ENCODE data around the gene BEAN1.

Gene BEAN1, protein sequence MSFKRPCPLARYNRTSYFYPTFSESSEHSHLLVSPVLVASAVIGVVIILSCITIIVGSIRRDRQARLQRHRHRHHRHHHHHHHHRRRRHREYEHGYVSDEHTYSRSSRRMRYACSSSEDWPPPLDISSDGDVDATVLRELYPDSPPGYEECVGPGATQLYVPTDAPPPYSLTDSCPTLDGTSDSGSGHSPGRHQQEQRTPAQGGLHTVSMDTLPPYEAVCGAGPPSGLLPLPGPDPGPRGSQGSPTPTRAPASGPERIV
- 0 reads per million in 3 experiments for total RNA-seq

DNA sequence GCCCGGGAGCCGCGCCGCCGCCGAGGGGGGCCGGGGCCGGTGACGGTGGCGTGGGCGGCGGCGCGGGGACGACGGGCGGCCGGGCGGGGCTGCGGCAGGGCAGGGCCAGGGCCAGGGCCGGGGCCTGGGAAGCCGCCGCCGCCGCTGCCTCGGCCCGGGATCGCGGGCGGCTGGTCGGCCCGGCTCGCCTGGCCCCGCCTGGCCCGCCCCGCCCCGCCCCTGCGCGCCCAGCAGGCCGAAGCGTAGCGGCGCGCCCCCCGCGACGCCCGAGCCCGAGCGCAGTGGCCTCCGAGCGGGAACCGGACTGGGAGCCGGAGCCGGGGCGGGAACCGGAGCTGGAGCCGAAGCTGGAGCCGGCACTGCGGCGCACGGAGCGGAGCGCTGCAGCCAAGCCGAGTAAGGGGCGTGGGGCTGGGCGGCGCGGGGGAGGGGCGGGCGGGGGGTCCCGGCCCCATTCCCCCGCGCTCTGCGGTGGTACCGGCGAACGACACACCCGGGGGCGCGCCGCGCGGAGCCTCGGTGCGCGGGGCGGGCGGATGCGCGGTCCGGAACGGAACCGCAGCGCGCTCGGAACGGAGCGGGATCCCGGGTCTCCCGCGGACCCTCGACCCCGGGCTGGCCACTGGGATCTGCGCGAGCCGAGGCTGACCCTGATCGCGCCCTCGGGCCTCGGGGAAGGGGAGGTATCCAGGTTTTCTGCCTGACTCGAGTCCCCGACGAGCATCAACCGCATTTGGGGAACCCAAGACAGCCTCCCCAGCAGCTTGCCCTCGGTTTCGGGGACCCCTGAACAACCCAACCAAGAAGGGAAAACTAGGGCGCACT, at the start of gene BEAN1:
Gene BEAN1 (plus strand): TSS at position 260 of the 825 bp plus-strand sequence. CDS start 10,382 bp downstream, outside the sequence.
- no peak for DNase-seq

DNA sequence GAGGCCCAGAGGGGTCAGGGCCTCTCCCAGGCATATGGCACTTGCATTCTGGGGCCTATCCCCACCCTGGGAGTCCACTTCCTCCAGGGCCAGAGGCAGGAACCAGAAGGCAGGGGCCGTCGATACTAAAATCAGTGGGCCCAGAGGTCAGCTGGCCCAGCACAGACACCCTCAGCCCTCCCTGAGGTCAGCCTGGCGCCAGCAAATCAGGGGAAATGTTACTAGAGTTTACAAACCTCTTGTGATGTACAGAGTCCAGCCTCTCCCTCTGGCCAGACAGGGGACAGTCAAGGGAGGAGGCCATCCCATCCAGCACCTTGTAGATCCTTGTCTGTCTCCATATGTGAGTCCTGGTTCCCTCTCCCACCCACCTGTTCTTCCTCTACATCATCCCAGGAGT, 49.8 kb upstream of the BEAN1 start:
- no peak for DNase-seq

DNA sequence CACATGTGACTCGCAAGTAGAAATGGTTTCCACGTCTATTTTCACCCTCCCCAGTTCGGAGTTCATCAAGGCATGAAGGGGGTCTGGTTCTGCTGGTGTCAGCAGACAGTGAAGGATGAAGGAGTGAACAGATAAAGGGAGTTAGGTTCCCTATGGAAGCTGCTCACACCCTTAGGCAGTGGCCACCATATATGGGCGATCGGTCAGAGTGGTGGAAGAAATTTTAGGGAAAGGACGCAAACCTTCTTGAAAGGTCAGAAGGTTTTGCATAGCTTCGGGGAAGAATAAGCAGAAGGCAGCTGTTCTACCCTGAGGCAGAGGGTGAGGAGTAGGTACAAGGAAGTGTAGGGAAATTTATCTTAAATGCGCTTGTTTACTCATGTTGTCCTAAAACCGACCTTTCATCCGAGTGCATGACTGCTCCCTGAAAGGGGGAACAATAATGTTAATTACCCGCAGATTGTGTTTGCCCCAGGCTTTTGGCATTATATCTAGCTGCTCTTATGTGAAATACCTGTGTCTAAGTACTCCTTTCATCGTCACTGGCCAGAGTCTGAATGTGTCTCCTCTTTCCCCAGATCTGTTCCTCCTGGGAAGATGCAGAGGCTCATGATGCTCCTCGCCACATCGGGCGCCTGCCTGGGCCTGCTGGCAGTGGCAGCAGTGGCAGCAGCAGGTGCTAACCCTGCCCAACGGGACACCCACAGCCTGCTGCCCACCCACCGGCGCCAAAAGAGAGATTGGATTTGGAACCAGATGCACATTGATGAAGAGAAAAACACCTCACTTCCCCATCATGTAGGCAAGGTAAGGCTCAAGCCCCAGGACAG, 48.1 kb upstream of the BEAN1 start:
- DNase-seq: no peak

DNA sequence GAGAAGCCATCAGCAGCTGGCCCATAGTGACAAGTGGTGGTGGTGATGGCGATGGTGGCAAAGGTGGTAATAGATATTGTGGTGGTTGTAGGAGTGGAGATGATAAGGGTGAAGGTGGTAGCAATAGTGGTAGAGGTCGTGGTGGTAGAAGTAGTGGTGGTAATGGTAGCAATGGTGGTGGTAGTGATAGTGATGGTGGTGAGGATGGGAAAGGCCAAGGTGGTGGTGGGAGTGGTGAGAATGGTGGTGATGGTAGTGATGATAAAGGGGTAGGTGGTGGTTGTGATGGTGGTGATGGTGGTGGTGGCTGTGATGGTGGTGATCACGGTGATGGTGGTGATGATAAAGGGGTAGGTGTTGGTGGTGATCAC, 47.5 kb upstream of the BEAN1 start:
- DNase-seq: no peak

DNA sequence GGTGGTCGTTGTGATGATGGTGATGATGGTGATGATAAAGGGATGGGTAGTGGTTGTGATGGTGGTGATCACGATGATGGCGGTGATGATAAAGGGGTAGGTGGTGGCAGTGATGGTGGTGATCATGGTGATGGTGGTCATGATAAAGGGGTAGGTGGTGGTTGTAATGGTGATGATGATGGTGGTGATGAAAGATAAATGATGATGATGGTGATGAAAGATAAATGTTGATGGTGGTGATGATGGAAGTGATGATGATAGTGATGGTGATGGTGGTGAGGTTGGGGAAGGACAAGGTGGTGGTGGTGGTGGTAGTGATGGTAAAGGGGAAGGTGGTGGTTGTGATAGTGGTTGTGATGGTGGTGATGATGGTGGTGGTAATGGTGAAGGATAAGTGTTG, 46.7 kb upstream of the BEAN1 start:
- DNase-seq: no peak

DNA sequence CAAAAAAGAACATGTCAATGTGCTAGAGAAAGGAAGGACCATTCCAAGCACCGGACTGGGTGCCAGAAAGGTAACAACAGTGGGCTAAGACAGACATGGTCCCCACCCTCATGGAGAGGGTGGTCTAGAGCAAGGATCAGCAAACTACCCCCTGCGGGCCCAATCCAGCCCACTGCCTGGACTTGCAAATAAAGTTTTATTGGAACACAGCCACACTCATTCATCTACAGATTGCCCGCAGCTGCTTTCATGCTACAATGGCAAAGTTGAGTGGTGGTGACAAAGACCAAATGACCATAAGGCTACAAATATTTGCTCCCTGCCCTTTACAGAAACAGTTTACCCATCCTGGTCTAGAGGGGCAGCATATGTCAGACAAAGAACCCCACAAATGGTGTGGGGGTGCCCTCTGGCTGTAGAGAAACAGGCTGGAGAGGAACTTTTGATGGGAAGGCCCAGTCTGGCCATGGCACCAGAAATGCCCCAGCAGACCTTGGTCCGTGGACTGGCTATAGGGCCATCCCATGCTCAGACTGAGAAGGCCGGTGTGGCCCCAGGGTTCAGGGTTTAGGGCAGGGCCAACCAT, 45.4 kb upstream of the BEAN1 start:
- no peak for DNase-seq

DNA sequence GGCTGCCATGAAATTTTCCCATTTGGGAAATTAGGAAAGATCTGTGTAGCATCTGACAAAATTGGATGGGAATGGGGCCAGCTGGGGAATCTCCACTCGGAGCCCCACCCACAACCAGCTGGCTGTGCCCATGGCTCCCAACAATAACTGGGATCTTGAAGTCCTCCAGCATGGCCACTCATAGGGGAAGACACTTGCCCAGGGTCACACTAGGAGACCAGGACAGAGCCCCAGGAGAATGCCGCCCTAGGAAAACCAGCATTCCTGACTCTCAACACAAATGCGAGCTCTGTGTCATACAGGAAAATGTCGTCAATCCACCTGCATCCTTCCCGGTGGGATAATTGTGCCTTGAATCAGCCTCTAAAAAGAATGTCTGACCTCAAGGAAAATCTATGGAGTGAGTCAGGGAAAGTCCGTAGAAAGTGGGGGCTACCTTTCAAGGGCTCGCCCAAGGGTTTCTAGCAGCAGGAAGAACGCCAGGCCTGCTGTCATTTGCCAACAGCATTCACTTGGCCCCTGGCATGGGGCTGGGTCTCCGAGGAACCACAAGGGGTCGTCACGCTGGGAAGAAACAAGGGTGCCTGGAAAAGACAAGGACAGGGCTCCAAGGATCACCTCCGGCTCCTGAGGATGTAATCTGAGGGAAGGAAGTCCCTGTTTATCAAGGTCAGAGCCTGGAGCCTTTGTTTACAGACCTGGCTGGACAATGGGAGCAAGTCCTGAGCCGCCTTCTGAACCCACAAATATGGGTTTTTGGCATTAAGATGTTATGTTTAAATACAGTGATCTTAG, 44.7 kb upstream of the BEAN1 start:
- no peak for DNase-seq

DNA sequence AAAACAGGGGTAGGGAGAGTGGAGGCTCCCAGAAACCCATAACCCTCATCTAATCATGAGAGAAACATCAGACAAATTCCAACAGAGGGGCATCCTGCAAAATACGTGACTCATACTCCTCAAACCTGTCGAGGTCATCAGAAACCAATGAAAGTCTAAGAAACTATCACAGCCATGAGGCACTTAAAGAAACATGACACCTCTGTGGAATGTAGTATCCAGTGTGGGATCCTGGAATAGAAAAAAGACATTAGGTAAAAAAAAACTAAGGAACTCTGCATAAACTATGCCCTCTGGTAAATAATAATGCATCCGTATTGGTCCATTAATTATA, 44.2 kb upstream of the BEAN1 start:
- DNase-seq: no peak

DNA sequence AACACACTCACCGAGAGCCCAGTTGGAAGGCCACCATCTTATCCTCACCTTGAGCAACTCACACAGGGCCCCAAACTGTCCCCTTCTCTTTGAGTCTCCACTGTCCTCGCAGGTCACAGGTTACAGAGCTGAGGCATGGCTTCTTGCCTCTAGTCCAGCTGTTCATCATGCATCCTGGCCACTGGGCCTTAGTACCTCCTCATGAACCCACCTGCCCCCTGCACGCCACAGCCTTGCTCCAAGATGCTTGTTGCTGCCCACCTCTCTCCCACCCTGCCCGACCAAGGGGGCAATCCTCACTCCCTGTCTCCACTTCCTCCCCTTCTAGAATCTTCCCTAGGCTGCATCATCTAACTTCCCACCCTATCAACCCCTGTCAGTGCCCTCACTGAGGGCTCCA, 43.5 kb upstream of the BEAN1 start:
- no peak for DNase-seq

DNA sequence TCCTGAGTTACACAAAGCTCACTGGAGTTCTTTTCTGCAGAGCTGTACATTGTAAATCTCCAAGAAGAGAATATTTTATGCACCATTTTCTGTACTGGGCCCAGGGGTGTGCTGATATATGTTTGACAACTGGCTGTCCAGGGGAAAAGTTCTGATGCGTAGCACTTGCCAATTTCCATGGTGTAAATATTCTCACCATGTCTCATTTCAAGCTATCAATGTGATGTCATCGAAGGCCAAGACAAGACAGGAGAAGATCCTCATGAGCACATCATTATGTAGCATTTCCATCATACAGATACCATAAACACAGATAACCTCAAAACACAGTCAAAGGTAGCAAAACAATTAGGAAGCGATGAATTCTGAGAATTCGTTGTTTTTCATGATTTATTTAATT, 41.7 kb upstream of the BEAN1 start:
- DNase-seq: no peak

DNA sequence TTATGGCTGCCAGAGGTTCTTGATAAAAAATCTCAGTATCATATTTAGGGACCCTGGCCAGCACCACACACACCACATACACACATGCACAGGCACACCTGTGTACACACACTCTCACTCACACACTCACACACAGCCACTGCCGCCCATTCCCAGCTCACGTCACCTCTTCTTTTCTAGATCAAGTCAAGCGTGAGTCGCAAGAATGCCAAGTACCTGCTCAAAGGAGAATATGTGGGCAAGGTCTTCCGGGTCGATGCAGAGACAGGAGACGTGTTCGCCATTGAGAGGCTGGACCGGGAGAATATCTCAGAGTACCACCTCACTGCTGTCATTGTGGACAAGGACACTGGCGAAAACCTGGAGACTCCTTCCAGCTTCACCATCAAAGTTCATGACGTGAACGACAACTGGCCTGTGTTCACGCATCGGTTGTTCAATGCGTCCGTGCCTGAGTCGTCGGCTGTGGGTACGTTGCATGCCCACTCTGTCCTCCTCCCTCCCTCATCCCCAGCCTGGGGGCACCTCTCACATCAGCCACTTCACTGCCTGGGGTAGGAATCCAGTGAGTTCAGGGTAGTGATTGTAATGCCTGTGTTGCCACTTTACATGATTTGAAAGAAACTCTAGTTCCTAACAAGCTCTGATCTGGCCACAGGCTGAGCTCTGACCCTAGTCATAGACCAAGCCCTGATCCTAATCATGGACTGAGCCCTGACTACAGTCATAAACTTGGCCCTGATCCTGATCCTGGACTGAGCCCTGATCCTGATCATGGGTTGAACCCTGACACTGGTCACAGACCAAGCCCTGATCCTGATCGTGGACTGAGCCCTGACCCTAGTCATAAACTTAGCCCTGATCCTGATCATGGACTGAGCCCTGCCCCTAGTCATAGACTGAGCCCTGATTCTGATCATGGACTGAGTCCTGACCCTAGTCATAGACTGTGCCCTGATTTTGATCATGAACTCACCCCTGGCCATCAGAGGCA, 40.2 kb upstream of the BEAN1 start:
- no peak for DNase-seq

DNA sequence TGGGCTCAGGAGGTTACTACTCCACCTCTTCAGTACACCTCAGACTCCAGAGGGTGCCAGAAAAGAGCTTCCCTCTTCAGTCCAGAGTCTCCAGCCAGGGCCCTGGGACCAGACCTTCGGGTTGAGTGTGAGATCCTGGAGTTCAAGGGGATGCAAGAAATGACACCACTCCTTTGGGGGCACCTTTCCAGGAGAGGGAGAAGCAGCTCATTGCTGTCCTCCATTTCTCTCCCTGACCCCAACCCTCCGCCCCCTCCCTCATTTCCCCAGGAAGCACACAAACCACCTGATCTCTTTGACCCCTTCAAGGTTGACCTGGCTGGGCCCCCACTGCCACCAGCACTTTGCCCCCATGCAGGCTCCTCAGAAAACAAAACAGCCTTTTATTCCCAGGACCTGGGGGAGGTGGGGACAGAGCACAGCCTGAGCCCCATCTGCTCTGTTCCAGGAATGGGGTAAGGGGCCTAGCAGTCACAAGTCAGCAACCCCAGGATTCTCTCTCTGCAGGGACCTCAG, 39.2 kb upstream of the BEAN1 start:
- no peak for DNase-seq

DNA sequence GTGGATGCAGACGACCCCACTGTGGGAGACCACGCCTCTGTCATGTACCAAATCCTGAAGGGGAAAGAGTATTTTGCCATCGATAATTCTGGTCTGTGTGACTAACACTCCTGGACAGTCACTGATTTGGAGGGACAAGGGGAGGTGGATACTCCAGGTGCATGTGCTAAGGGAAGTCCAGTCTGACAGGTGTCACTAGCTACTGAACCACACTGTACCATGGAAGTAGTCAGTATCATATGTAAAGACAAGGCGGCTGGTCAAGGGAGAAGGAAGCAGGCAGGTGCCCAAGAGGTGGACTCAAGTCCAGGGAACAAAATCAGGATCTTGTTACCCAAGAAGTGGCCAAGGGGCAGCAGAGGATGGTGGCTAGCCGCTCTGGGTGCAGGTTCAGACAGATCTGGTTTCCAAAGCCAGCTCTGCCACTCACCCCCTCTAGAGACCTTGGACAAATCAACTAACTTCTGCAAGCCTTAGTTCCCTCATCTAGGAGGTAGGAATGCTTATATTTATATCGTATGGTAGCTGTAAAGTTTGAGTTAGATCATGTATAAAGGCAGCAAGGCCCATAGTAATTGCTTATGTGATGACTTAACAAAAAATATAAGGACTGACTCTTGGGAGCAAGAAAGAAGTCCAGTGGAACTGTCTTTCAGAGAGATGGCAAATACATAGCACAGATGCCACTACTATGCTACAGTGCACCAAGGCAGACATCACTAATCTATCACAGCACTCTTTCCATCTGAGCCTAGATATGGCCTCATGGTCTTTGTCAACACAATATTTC, 38.5 kb upstream of the BEAN1 start:
- no peak for DNase-seq

DNA sequence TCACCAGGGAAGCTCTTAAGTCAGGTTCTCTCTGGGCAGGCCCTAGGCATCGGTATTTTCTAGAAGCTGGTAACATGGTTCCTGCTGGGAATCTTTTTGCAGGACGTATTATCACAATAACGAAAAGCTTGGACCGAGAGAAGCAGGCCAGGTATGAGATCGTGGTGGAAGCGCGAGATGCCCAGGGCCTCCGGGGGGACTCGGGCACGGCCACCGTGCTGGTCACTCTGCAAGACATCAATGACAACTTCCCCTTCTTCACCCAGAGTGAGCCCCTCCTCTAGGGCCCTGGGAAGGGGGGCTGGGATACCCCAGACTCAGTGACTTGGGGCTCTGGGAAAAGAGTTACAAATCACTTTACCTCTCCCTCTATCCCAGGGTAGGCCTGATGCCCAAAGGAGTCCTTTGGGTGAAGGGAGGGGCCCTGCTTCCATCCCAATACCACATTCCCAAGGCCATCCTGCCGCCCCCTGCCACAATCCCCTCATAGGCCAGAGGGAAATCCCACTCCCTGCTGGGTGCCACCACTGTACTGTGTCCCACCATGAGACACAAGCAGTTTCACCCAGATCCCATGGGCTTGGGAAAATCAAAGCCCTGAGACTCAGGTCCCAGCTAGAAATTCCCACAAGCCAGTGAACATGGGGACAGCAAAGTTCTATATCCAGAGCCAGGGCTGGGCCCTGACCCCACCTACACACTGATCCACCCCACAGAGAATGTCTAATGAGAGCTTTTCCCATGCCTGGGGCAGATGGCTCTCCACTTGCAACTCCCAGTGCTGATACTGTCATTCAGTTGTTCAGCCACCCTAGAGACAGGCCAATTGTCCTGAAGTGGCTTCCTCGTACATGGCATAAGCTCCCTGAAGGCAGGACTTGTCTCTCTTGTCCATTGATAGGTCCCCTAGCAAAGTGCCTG, 37.6 kb upstream of the BEAN1 start:
- no peak for DNase-seq

DNA sequence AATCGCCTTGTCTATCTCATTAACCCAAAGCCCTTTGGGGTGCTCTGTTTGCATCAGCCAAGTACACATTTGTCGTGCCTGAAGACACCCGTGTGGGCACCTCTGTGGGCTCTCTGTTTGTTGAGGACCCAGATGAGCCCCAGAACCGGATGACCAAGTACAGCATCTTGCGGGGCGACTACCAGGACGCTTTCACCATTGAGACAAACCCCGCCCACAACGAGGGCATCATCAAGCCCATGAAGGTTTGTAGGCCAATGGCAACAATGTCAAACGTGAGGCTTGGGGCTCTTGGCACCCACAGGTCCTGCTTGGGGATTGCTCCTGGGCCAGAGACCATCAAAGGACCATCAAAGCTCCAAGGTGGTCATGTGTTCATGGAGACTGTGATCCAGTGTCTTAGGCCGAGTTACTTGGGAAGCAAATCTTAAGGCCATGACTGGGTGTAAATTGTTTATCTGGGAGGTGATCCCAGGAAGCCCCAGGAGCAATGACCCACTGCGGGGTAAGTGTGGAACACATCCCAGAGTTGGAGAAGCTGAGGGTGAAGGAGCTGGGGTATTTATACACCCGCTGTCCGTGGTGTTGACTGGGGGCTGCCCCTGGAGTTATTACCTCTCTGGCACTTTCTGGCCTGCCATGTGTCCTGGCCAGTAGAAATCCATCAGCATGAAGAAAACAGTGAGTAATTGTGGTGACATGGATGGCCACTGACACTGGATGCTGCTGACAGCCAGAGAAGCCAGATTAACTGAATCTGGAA, 36.6 kb upstream of the BEAN1 start:
- DNase-seq: no peak

DNA sequence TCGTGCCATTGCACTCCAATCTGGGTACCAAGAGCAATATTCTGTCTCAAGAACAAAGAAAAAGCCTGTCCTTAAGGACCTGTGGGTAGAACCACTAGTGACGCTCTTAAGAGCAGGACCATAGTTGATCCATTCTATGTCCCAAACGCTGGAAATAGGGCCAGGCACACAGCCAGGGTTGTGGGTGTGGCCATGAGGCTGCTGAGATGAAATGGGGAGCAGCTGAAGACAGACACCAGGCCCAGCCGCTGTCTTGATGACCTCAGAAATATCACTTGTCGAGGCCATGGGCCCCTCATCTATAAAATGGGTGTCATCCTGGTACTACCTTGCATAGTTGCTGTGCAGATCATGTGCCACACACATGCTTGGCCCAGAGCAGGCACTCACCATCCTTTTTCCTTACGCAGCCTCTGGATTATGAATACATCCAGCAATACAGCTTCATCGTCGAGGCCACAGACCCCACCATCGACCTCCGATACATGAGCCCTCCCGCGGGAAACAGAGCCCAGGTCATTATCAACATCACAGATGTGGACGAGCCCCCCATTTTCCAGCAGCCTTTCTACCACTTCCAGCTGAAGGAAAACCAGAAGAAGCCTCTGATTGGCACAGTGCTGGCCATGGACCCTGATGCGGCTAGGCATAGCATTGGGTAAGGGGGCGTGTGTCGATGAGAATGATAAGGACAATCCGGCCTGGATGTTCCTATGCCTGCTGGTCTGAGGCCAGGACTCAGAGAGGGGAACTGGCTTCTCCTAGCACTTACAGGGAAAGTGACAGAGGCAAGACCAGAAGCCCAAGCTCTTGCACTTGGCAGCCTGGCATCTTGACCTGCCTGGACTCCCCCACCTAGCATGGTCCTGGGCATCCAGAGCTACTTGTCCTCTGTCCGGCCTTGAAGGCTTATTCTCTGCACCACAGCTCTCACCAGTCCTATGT, 35.1 kb upstream of the BEAN1 start:
- DNase-seq: no peak
